Nephron (organoid): Measurements from ENCODE around the gene DDX47.

Experiments used
- H3K27ac Mint-ChIP-seq, 3 experiments: 2 replicates each; pipeline ENCODE4 v1.8.0; 2020; ENCODE audit warnings: mixed read lengths in 3 of 3, mild to moderate bottlenecking in 2 of 3, moderate library complexity in 1 of 3
- H3K27me3 Mint-ChIP-seq: 2 replicates; pipeline ENCODE4 v1.8.0; 2021; ENCODE audit warnings: low read depth, mild to moderate bottlenecking, moderate library complexity, mixed read lengths
- H3K36me3 Mint-ChIP-seq: 2 replicates; pipeline ENCODE4 v1.8.0; 2020; ENCODE audit warnings: low read depth, mixed read lengths
- H3K4me1 Mint-ChIP-seq: 2 replicates; pipeline ENCODE4 v1.8.0; 2020; ENCODE audit warnings: mixed read lengths
- H3K4me3 Mint-ChIP-seq, 3 experiments: 2 replicates each; pipeline ENCODE4 v1.8.0; 2020; ENCODE audit warnings: mild to moderate bottlenecking in 3 of 3, mixed read lengths in 3 of 3, moderate library complexity in 2 of 3
- H3K9me3 Mint-ChIP-seq: 2 replicates; pipeline ENCODE4 v1.8.0; 2020; ENCODE audit warnings: mixed read lengths
- TF ChIP-seq, protein P1 (sequence below), 3 experiments: fragments of 200-600 bp; sonication (generic); IDR thresholded peaks; one replicate each; pipeline ENCODE4 v1.5.0; 2021; ENCODE audit warnings: antibody characterized with exemption in 3 of 3; ENCODE audit not compliant: unreplicated experiment in 3 of 3

The DDX47 gene

DNA sequence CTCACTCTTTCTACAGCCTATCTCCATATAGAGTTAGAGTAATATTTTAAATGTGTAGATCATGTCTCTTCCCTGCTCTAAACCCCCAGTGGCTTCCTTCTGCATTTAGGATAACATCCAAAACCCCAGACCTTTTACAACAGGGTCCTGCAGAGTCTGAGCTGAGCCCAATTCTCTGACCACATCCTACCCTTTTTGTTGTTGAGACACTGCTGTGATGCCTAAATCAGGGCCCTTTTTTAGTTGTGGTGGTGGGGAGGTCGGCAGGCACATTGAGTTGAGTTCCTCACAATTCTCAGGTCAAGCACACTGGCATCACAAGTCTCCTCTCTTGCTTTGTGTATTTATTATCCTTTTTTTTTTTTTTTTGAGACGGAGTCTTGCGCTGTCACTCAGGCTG lies 1.8 kb upstream of the DDX47 start:
- peaks cover 40% of the 10 kb centered on the region for H3K4me1 Mint-ChIP-seq
- H3K27me3 Mint-ChIP-seq = no peaks in the 10 kb centered on the region

DNA sequence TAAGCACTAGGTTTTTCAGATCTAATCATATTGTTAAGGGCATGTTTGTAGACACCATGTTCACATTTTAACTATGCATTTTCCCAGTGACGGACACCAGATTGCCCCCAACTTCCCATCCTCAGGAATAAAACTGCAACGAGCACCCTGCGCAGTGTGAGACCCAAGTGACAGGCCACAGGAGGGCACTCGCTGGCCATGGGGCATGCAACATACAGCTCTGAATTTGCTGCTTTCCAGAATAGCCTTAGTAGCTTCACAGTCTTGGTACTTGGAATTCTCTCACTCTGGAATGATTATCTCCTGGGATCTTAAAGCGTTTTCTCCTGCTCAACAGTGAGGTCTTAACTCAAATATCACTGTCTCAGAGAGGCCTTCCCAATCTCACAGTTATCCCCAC lies 972 bp upstream of the DDX47 start:
- peak overlapping the region in 1 of 3 experiments; percentile 36 for H3K27ac Mint-ChIP-seq
- H3K36me3 Mint-ChIP-seq = peaks cover 26% of the 10 kb centered on the region
- H3K4me1 Mint-ChIP-seq = peaks cover 45% of the 10 kb centered on the region
- peak overlapping the region; percentile 15 to 48 (median 46) for H3K4me3 Mint-ChIP-seq
- no peaks in the 10 kb centered on the region for H3K9me3 Mint-ChIP-seq
- TF ChIP-seq, protein P1, sequence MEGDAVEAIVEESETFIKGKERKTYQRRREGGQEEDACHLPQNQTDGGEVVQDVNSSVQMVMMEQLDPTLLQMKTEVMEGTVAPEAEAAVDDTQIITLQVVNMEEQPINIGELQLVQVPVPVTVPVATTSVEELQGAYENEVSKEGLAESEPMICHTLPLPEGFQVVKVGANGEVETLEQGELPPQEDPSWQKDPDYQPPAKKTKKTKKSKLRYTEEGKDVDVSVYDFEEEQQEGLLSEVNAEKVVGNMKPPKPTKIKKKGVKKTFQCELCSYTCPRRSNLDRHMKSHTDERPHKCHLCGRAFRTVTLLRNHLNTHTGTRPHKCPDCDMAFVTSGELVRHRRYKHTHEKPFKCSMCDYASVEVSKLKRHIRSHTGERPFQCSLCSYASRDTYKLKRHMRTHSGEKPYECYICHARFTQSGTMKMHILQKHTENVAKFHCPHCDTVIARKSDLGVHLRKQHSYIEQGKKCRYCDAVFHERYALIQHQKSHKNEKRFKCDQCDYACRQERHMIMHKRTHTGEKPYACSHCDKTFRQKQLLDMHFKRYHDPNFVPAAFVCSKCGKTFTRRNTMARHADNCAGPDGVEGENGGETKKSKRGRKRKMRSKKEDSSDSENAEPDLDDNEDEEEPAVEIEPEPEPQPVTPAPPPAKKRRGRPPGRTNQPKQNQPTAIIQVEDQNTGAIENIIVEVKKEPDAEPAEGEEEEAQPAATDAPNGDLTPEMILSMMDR (IDR thresholded peaks at IDR 0.05; ENCODE audit: unreplicated experiment in 3 of 3) = no peak
- H3K27me3 Mint-ChIP-seq = no peaks in the 10 kb centered on the region

More for the DNA sequence above, 1.8 kb upstream of the DDX47 start:
- TF ChIP-seq, protein P1 (IDR thresholded peaks at IDR 0.05; ENCODE audit: unreplicated experiment in 3 of 3) = no peak
- Mint-ChIP-seq H3K4me3 (peak overlapping the region in 1 of 3 experiments; percentile 15), H3K27ac (no peak overlapping the region), H3K36me3 (peaks cover 22% of the 10 kb centered on the region), H3K9me3 (no peaks in the 10 kb centered on the region)

DNA sequence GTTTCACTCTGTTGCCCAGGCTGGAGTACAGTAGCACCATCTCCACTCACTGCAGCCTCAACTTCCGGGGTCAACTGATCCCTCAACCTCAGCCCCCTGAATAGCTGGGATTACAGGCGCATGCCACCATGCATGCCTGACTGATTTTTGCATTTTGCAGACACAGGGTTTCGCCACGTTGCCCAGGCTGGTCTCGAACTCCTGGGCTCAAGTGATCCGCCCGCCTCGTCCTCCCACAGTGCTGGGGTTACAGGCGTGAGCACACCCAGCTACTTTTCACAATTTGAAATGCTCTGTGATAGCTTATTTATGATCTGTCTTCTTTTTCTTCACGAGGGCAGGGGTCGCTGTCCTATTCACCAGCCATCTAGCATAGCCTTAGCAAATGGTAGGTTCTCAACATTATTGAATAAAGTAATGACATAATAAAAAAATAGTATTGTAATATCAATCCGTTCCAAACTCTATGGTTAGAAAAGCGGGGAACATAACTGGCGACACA lies 477 bp upstream of the DDX47 start:
- Mint-ChIP-seq H3K4me3 (peak overlapping the region; percentile 89 to 96 (median 92)), H3K9me3 (no peaks in the 10 kb centered on the region), H3K27me3 (no peaks in the 10 kb centered on the region), H3K27ac (peak overlapping the region; percentile 81 to 90 (median 86)), H3K36me3 (peaks cover 26% of the 10 kb centered on the region), H3K4me1 (peaks cover 45% of the 10 kb centered on the region)
- TF ChIP-seq, protein P1 (IDR thresholded peaks at IDR 0.05; ENCODE audit: unreplicated experiment in 3 of 3) = no peak

DNA sequence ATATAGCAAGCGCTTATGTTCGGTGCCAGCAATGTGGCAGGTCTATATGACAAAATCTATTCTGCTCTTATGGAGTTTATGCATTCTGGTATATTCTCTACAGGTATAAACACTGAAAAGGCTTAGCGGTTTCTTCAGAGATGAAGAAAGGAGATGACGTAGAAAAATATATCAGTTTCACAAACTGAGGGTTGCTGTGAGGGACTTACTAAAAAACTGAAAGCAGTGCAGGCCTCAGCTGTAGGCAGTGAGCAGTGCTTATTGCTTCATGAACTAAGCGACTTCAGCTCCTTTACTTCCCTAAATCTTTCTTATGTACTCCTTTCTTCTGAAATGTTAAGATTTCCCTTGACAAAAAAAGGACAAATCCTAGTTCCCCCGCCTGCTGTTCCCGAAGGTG lies 4.5 kb downstream of the DDX47 start:
- peaks cover 35% of the 10 kb centered on the region for H3K4me1 Mint-ChIP-seq
- no peak overlapping the region for H3K27ac Mint-ChIP-seq
- H3K27me3 Mint-ChIP-seq = no peaks in the 10 kb centered on the region
- TF ChIP-seq, protein P1 (IDR thresholded peaks at IDR 0.05; ENCODE audit: unreplicated experiment in 3 of 3) = no peak
- H3K4me3 Mint-ChIP-seq = no peak overlapping the region
- no peaks in the 10 kb centered on the region for H3K9me3 Mint-ChIP-seq
- peaks cover 64% of the 10 kb centered on the region for H3K36me3 Mint-ChIP-seq

DNA sequence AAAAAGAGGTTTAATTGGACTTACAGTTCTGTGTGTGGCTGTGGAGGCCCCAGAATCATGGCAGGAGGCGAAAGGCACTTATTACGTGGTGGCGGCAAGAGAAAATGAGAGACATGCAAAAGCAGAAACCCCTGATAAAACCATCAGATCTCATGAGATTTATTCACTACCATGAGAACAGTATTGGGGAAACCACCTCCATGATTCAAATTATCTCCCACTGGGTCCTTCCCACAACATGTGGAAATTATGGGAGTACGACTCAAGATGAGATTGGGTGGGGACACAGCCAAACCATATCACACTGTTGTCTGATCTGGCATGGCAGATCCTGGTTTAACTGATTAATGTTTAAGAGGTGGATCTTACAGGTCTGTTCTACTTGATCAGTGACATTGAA lies 5.6 kb downstream of the DDX47 start:
- Mint-ChIP-seq H3K4me1 (peaks cover 25% of the 10 kb centered on the region), H3K27me3 (no peaks in the 10 kb centered on the region), H3K9me3 (no peaks in the 10 kb centered on the region), H3K36me3 (peaks cover 69% of the 10 kb centered on the region), H3K27ac (no peak overlapping the region), H3K4me3 (no peak overlapping the region)
- TF ChIP-seq, protein P1 (IDR thresholded peaks at IDR 0.05; ENCODE audit: unreplicated experiment in 3 of 3) = no peak

DNA sequence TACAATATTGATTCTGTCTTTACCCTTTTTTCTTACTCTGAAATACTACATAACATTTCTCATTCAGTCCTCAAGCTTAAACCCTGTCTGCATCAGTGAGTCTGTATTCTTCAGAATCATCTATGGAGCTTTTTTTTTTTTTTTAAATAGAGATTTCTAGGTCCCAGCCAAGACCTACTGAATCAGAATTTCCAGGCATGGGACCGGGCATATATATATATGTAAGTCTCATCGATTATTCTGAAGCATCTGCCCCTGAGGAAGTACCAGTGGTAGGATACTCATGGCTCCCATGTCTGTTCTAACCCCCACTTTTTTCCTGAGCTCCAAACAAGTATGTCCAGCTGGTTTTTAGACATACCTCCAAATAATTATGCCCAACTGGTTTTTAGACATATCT lies 6.1 kb downstream of the DDX47 start:
- H3K36me3 Mint-ChIP-seq = peaks cover 74% of the 10 kb centered on the region
- no peak overlapping the region for H3K4me3 Mint-ChIP-seq
- TF ChIP-seq, protein P1 (IDR thresholded peaks at IDR 0.05; ENCODE audit: unreplicated experiment in 3 of 3) = no peak
- H3K27ac Mint-ChIP-seq = peak overlapping the region in 1 of 3 experiments; percentile 9
- no peaks in the 10 kb centered on the region for H3K27me3 Mint-ChIP-seq
- no peaks in the 10 kb centered on the region for H3K9me3 Mint-ChIP-seq
- peaks cover 20% of the 10 kb centered on the region for H3K4me1 Mint-ChIP-seq
